ENCODE measurements around the gene SERPINI2. TPM values are rescaled to one million over a fixed set of nuclear protein-coding genes. Genes with fewer than 3 reads are reported as not detected.

Gene SERPINI2, protein sequence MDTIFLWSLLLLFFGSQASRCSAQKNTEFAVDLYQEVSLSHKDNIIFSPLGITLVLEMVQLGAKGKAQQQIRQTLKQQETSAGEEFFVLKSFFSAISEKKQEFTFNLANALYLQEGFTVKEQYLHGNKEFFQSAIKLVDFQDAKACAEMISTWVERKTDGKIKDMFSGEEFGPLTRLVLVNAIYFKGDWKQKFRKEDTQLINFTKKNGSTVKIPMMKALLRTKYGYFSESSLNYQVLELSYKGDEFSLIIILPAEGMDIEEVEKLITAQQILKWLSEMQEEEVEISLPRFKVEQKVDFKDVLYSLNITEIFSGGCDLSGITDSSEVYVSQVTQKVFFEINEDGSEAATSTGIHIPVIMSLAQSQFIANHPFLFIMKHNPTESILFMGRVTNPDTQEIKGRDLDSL
- not detected for total RNA-seq
- long read RNA-seq: 0 reads

DNA sequence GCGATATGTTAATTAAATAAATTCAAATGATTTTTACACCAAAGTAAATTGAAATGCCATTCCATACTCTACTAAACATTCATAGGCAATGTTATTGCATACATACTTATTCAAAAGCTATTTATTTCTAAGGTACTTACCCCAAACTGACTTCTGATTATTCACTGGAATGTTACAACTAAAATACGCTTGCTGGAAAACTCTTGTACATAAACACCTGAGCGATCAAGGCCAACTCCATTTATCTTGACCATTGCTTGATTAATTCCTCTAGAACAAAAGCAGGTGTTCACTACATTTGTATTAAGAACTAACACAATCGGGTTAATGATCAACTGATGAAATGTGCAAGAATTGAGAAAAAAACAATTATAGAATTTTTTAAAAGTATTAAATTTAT is at the start of gene SERPINI2:
TSS of gene SERPINI2 (minus strand) at position 180 of the 400 bp plus-strand sequence. CDS start 2,208 bp downstream, outside the sequence.
- DNase-seq (ENCODE audit: low spot score): no peak

DNA sequence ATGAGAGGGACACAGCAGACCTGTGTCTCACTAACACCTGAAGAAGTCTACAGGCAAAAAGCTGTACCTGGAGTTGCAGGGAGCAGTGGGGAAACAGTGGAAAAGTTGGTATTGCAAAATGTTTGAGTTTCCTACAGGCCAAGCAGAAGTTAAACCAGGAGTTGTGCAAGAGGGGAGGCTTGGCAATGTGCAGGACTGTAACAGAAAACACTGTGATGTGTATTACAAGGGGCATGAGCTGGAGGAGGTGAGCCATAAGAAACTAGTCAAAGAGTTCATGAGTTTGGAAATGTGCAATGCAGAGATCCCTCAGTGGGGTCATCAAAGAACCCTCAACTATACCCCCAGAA is 47.1 kb upstream of the SERPINI2 start:
- no peak for DNase-seq (ENCODE audit: low spot score)

DNA sequence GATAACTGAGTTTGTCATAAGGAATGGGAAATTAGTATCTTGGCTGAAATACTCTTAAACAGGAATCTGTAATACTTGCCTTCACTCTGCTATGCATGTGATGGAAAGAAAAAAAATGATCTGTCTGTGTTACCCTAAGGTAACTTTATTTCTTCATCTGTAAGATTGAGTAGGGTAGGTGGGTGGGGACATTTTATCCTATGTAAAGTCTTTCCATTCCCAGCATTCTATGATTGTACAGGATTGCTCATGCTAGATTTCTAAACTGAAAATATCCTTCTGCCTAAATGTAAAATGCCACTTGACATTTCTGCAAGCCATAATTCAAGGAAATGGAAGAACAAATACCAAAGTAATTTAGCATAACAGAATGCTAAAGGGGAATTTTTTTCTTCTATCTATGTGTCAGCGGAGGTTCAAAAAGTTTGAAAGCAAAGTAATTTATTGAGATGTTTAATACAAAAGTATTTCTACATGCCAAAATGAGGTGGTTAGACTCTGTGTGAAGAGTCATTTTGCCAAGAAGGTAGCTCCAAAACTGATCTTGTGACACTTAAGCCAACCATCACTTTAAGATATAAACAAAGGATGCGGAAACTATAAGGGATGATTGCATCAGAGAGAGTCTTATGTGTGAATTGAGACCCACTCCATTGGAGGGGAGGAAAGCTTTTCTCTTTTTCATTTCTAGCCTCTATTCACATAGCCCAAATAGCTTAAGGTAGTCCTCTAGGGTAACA is 46.6 kb upstream of the SERPINI2 start:
- DNase-seq (ENCODE audit: low spot score): no peak

DNA sequence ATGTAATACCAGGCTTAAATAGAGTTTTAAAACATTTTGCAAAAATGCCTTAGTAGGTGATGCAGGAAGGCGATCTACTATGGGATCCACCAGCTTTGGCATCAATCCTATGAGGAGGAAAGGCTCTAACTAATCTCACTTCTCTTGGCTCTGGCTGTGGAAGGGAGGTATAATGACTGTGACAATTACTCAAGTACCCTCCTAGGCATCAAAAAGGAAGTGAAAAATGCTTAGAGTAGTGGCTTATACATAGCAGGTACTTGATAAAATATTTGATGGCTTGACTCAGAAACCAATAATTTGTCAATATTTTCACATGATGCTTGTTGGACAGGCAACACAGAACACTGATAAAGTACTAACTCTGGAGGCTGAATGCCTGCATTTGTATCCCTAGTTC is 34.1 kb upstream of the SERPINI2 start:
- DNase-seq (ENCODE audit: low spot score): no peak

DNA sequence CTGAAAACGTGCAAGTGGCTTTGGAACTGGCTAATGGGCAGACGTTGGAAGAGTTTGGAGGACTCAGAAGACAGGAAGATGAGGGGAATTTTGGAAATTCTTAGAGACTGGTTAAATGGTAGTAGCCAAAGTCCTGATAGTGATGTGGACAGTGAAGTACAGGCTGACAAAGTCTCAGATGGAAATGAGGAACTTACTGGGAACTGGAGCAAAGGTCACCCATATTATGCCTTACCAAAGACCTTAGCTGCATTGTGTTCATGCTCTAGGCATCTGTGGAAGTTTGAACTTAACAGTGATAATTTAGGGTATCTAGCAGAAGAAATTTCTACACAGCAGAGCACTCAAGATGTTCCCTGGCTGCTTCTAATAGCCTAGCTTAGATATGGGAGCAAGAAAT is 28.6 kb upstream of the SERPINI2 start:
- no peak for DNase-seq (ENCODE audit: low spot score)

DNA sequence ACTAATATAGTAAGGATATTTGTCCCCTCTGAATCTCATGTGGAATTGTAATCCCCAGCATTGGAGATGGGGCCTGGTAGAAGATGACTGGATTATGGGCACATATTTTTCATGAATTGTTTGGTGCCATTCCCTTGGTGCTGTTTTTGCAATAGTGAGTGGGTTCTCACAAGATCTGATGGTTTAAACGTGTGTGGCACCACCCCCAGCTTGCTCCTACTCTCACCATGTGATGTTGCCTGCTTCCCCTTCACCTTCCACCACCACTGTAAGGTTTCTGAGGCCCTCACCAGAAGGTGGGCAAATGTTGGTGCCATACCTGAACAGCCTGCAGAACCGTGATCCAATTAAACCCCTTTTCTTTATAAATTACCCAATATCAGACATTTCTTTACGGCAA is 28.1 kb upstream of the SERPINI2 start:
- DNase-seq (ENCODE audit: low spot score): no peak

DNA sequence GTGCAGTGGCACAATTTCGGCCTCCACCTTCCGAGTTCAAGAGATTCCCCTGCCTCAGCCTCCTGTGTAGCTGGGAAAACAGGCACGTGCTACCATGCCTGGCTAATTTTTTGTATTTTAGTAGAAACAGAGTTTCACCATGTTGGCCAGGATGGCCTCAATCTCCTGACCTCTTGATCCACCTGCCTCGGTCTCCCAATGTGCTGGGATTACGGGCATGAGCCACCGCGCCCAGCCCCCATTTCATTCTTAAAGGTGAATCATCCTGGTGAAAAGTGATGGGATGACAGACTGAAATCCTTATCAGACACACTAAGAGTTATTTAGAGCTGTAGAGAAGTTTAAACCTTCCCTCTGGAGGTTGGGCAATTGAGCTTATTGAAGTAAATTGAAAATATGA is 24.1 kb upstream of the SERPINI2 start:
- no peak for DNase-seq (ENCODE audit: low spot score)

DNA sequence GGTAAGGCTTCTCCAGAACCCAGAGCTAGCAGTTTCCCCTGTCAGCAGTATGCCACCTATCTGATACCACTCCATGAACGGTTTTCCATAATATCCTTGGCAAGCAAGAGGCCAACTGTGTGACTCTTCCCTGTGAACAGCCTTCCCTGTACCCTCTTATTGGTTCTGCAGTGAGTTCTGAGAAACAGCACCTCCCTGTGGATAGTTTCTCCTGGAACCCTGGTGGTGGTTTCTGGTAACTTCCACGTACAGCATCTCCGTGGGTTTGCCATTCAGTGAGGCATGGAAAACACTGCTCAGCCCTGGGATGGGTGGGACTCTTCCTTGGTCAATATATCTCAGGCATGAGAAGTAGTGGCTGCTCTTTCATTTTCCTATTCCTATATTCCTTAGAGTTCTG is 19.4 kb upstream of the SERPINI2 start:
- DNase-seq (ENCODE audit: low spot score): no peak

DNA sequence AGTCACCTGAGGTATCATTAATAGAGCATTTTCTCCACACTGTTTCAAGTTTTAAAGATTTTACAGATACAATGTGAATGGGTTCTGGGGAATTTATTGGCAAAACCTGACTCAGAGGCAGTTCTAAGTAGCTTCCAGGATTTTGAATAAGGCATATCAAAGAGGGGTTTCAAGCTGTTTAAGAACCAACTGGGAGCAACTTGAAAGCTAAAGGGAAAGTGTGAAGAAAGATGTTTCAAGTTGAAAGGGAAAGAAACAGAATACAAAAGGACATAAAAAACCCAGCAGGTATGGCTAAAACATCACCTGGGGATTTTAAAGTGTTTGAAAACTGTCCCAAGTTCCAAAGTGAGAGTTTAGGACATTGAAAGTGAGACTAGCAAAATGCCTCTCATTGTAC is 17.8 kb upstream of the SERPINI2 start:
- DNase-seq (ENCODE audit: low spot score): no peak

DNA sequence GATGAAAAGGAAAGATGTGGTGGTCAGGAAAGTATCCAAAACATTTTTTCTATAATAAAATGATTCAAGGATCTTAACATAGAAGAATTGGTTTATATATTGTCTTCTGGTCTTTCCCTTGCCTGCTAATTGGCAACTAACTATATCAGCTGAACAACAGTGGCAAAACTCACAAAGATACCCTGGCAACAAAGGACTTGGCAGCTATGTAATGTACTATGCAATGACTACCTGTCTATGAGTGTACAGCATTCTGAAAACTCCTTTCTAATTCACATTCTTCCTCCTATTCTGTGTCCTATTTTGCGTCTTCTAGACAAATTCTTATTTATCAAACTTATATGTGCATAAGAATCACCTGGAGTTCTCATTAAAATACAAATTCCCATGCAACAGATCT is 15.7 kb upstream of the SERPINI2 start:
- no peak for DNase-seq (ENCODE audit: low spot score)

DNA sequence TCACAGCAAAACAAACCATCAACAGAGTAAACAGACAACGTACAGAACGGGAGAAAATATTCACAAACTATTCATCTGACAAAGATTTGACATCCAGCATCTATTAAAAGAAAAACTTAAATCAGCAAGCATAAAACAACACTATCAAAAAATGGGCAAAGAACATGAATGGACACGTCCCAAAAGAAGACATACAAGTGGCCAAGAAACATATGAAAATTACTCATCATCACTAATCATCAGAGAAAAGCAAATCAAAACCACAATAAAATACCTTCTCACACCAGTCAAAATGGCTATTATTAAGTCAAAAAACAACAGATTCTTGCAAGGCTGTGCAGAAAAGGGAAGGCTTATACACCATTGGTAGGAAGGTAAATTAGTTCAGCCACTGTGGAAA is 13.7 kb upstream of the SERPINI2 start:
- DNase-seq (ENCODE audit: low spot score): no peak

DNA sequence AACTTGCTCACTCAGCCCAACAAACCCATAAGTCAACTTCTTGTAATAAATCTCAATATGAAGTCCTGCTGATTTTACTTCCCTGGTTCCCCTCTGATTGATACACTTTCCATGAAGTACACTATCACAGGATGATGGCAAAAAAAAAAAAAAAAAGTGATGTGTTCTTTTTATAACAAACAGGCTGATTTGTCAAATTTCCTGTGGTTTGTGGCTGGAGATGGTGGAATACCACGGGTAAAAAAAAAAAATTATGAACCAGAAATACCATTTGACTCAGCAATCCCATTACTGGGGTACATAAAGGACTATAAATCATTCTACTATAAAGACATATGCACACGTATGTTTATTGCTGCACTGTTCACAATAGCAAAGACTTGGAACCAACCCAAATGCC is 10.7 kb upstream of the SERPINI2 start:
- DNase-seq (ENCODE audit: low spot score): no peak

DNA sequence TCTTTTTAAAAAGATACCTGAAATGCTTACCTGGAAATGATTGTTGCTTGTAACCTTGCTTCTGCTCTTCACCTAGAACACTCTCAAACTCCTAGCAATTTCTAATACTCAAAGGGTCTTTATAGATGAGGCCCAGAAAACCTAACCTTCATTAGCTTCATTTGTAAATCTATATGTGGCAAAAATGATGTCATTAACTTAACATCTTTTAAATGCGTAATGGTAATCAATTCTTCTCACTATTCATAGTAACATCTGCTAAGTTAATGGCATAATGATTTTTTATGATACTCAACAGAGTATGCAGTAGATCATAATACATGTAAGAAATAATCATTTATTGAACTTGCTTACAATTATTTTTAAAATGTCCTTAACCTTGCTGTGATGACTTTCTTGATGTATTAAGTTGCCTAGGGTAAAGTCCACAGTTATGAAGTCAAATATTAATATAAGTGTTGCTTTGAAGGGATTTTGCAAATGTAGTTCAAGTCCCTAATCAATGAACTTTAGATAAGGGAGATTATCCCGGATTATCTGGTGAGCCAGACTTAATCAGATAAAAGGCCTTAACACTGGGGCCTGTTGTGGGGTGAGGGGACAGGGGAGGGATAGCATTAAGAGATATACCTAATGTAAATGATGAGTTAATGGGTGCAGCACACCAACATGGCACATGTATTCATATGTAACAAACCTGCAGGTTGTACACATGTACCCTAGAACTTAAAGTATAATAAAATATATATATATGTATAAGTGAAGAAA is 10.1 kb upstream of the SERPINI2 start:
- DNase-seq (ENCODE audit: low spot score): no peak

DNA sequence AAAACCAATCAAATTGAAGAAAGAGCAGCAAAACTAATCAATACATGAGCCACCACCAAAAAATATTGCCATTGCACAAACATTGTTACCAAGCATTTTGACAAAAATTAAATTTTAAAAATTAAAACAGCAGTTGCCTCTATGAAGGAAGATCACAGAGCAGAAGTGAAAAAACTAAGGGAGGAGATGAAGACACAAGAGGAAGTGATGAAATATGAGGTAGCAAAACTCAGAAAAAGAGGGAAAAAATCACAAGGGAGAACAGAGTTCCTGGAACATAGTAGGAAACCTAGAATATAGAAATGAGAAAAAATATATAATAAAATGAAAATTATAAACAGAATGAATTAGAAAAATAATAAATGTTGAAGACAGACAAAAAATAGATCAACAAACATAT is 7.3 kb upstream of the SERPINI2 start:
- no peak for DNase-seq (ENCODE audit: low spot score)

DNA sequence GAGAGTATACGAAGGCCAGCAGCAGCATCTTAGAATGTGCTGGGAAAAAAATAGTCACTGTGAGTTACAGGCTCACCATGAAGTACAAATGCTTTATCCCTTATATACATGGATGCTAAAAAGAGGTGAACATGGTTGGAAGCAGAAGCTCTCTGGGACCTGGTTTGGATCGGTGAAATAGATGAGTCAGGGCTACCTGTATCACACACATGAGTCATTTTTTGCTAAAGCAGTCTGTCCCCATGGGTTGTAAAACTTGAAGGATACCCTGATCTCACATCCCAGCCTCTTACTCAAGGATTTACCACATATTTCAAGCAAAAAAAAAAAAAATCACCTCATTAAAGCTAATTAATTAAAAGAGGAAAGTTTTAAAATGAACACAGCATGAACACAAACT is 6.9 kb upstream of the SERPINI2 start:
- DNase-seq (ENCODE audit: low spot score): no peak

DNA sequence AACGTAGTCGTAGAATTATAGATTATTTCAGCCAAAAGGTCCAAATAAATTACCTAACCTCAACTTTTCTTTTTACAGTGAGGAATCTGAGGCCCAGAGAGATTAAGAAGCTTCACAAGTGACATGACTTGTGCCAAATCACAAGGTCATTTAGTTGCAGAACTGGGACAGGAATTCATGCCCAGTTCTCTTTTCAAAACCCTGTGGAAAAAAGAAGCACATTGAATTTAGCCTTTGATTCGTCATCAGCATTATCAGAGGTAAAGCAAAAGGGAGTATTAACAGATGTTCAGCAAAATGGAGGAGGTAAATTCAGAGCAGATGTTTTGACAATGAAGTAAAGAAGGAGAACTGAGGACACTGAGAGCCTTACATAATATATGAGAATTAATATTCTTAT is 4.5 kb downstream of the SERPINI2 start:
- DNase-seq (ENCODE audit: low spot score): no peak

DNA sequence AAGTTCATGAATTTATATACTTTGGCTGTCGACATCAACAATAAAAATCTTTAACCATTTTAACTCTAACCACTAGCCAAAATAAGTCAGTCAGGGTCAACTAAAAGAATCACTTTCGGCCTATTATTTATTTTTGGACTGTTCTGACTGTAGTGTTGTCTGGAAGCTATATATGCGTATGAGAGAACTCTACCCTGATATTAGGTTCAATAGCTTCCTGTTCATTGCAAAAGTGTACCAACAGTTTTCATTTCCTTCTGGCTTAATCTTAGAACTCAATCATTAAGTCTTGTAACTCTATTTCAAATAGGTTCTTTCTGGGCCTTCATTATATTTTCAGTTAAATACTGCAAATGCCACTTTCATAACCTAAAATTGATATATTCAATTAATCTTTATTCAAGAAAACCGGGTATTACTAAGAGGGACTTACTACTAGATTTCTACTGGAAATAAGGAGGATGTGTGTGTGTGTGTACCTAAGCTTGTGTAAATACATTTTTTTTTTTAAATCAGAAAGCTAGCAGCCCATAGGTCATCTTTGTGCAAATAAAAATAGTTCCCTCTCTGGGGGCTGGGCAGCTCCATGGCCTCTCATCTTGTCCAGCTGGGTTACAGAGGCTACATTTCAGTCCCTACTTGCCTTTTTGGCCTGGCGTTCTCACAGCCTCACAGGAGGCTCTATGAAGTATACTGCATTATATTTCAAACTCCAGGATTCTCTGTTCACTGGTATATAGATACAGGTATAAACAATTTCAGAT is 5.8 kb downstream of the SERPINI2 start:
- no peak for DNase-seq (ENCODE audit: low spot score)

DNA sequence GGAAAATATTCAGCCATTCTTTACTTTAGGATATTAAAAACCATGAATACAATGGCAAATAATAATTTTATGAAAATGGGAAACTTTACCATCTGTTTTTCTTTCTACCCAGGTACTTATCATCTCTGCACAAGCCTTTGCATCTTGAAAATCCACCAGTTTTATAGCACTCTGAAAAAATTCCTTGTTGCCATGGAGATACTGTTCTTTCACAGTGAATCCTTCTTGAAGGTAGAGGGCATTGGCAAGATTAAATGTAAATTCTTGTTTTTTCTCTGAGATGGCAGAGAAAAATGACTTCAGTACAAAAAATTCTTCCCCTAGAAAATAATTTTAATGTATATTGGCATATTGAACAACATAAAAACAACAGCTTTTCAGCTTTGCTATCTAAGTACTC is 6.9 kb downstream of the SERPINI2 start:
- no peak for DNase-seq (ENCODE audit: low spot score)

DNA sequence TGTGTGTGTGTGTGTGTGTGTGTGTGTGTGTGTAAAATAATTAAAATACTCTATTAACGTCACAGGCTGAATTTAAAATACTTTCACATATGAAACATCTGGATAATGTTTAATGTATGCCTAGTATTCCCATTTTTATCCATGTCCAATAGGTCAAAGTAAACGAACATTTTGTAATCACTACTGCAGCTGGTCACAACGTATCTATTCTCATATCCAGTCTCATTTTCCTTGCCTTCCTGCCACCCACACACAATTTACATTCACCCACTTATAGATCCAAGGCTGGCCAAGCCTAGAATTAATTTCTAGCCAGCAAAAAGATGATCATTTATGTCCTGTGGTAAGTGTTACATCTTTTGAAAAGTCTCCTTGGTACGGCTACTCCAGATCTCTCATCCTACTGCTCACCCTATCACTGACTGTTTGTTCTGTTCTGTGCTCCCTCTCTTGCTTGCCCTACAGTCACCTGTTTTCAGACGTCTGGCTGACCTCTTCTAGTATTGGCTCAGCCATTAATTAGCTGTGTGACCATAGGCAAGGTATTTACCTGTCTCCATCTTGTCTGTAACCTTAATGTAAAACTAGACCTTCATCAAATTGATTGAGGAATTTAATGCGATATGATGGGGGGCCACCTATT is 17.6 kb downstream of the SERPINI2 start:
- DNase-seq (ENCODE audit: low spot score): no peak

DNA sequence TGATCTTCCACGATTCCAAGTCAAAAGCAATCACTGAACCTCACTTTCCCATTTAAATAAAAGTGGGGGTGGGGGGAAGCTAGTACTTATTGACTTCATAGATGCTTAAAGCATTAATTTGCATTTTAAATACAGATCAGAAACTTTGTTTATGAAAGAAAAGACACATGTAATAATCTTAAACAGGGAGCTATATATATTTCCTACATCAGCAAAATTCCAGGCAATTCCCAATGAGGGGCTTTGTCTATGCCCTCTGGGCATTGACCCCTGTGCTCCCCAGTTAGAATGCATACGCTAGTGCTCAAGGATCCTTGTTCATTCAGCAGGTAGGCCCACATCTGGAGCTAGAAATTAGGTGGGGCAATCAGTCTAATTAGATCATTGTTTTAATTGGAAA is 20.0 kb downstream of the SERPINI2 start:
- DNase-seq (ENCODE audit: low spot score): no peak

DNA sequence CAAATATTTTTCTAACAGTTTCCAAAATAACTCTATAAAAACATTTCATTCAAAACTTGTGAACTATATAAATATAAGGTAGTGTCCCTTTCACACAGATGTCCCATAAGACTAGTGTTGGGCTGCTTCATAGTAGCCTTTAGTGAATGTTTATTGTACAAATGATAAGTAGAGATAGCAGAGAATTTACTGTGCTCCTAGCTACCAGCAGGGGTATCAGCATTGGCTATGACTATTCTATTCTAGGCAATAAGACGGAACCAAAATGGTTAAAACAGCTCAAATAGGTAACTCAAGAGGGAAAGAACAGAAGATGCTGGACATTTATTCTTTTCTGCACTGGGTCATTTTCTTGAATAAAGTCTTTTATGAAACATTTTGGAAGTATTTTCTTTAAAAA is 22.6 kb downstream of the SERPINI2 start:
- DNase-seq (ENCODE audit: low spot score): no peak

Data from mesenteric fat pad (tissue), 1 donor.